Measurements from ENCODE around the gene SURF1.
"Not testable (repeated sequence)": the region's sequence is repeated elsewhere in the genome, so short reads cannot be mapped to it uniquely, and the experiment has no call there.

SURF1 gene, protein sequence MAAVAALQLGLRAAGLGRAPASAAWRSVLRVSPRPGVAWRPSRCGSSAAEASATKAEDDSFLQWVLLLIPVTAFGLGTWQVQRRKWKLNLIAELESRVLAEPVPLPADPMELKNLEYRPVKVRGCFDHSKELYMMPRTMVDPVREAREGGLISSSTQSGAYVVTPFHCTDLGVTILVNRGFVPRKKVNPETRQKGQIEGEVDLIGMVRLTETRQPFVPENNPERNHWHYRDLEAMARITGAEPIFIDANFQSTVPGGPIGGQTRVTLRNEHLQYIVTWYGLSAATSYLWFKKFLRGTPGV

DNA sequence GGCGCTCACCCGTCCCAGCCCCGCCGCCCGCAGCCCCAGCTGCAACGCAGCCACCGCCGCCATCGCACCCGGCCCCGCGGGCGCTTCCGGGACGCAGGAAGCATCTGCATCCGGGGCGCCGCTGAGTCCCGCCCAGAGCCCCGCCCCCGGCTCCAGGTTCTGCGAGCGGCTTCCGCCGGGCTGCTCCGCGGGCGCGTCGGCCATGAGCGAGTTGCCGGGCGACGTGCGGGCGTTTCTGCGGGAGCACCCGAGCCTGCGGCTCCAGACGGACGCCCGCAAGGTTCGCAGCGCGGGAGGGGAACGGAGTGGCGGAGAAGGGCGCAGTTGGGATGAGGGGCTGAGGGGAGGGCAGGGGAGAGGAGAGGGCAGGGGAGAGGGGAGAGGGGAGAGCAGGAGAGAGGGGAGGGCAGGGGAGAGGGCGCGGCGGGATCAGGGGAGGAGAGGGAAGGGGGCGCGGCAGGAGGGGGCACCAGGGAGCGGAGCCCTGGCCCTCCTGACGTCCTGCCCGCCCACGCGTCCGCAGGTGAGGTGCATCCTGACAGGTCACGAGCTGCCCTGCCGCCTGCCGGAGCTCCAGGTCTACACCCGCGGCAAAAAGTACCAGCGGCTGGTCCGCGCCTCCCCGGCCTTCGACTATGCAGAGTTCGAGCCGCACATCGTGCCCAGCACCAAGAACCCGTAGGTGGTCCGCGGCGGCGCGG, at the start of gene SURF1, which contains the start of gene SURF2:
Gene SURF1, minus strand, starts transcription at position 97 of the 701 bp plus-strand sequence. Its CDS starts 34 bp downstream, at position 63.
Gene SURF2, plus strand, starts transcription at position 160 of the 701 bp plus-strand sequence. Its CDS starts 43 bp downstream, at position 203.
- peak; percentile 80 for DNase-seq

DNA sequence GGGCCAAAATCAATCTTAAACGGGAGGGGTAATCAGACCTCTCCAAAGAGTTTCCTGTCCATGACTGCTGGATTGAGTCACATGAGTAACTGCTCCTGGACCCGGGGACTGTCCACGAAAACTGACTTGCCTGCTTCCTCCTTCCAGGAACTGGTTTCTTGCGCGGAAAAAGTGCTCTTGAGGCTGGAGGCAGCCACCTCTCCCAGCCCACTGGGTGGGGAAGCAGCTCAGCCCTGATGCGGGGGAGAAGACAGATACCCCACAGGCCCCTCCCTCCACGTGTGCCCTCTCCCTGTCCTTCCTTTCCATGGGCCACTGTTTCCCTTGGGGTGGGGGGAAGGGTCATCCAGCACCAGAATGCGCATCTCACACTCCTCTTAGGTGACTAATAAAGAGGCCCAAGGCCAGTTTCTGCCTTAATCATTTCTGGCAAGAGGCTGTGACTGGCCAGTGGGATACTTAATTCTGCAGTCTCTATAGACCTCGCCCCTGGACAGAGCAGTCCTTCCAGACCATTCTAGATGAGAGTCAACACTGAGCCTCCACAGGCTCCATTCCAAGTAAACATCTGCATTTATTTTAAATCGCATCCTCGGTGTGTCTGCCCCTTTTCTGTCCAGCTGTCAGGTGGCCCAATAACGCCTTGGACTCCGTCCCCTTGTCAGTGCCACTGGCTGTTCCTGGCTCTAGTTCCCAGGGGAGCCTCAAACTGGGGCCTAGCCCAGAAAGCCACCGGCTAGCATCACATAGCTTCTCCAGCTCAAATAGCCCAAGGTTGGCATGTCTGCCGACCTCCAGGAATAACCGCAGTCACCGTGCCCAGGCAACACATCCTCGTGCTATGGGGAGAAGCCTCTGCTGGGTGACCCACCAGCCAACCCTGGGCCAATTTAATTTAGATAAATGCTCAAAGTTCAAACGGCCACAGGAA, 49.5 kb upstream of the SURF1 start:
- DNase-seq = no peak

DNA sequence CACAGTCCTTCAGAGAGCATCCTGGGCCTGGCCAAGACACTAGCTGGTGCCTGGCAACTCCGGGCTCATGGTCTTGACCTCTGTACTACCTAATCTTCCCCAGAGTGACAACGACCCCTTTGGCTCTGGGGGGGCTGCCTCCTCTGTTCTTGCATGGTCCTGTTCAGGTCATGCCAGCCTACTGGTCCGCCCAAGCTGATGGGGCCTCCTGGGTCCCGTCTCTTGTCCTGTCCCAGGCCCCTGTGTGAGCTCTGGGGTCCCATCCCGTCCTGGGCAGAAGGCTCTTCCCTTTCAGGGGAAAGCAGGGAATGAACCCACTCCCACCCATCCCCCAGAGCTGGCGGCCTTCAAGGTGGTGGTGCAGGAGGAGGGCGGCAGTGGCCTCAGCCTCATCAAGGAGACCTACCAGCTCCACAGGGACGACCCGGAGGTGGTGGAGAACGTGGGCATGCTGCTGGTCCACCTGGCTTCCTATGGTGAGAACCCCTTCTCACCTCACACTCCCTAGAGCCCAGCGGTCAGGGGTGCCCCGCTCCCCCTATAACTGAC, 48.2 kb upstream of the SURF1 start:
- DNase-seq = no peak

DNA sequence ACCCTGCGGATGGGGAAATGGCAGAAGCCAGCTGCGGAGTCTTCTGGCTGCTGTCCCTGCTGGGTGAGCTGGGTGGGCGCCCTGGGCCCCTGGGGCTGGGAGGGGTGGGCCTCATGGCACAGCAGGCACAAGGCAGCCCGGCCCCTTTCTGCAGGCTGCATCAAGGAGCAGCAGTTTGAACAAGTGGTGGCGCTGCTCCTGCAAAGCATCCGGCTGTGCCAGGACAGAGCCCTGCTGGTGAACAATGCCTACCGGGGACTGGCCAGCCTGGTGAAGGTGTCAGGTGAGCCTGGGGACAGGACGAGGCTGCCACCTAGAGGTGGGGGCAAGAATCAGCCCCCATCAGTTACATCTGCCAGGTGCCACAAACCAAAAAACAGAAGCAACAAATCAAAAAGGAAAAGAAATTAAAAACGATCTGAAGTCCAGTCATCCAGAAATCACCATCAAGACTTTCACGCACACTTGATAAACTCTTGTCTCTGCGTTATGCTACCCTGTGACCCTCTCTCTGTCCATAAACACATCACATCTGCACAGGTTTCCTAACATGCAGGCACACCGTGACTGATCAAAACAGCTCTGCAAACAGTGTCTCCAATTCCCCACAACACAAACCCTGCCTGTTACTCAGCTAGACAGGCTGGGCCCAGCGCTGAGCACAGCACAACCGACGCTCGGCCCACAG, 47.6 kb upstream of the SURF1 start:
- no peak for DNase-seq

DNA sequence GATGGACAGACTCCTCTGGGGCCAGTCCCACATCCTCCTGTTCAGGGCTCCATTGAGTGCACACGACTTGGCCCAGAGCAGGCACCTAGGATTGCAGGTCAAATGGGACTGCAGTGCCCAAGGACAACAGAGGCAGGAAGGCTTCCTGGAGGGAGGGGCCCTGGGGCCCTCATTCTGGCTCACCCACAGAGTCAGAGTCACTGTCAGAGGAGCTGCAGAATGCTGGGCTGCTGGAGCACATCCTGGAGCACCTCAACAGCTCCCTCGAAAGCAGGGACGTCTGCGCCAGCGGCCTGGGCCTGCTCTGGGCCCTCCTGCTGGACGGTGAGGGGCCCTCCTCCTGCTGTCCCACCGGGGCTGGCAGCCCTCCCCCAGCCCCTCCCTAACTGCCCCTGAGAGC, 46.4 kb upstream of the SURF1 start:
- no peak for DNase-seq

DNA sequence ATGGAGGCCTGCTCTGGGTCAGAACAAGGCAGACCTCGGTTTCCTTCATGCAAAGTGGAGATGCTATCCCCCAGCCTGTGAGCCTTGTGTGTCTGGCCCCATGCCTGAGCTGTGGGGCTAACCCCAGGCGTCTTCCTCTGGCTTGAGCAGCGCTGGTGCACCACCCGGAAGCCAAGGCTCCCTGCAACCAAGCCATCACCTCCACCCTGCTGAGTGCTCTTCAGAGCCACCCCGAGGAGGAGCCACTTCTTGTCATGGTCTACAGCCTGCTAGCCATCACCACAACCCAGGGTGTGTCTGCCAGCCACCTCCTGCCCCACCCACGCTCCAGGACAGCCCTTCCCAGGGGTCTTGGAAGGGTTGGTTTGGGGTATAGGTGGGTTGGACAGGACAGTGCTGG, 45.3 kb upstream of the SURF1 start:
- no peak for DNase-seq

DNA sequence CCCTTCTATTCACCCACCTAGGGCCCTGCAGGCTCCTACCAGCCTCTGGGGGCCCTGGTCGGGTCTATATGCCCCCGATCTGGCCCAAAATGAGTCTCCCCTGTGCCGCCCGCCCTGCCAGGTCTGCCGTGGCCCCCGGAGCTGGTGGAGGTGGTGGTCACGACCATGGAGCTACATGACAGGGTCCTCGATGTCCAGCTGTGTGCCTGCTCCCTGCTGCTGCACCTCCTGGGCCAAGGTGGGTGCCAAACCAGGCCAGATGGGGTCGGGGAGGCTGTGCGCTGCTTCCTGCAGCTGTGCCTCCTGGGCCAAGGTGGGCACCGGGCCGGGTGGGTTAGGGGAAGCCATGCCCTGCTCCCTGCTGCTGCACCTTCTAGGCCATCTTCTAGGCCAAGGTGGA, 44.0 kb upstream of the SURF1 start:
- DNase-seq = no peak

DNA sequence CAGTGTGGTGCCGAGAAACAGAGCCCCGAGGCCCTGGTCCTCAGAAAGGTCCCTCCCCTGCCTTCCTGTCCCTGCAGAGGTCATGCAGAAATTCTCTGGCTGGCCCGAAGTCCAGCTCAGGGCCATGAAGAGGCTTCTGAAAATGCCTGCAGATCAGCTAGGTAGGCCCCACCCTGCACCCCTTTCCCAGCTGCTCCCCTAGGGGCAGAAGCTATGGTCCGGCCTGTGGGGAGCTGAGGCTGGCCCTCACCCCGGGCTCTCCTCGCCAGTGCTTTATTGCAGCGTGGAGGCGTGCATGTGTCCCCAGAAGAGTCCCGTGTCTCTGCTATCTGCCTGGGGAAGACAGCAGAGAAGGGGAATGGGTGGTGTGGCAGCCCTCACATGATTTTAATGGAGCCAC, 41.6 kb upstream of the SURF1 start:
- DNase-seq = no peak

DNA sequence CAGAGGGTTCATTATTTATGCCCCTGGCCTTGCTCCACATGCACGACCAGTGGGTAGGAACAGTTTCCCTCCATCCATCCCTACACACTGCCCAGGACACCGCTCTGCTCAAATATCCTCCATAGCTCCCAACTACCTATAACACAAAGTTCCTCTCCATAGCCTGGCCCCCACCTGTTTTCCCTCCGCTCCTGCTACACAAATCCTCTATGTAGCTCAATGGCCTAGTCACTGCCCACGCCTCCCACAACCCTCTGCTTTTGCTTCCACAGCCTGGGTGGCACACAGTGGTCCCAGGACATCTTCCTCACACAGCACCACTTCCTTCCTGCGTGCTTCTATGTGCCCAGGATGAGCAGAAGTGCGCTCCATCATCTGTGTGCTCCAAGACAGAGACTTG, 41.1 kb upstream of the SURF1 start:
- no peak for DNase-seq

DNA sequence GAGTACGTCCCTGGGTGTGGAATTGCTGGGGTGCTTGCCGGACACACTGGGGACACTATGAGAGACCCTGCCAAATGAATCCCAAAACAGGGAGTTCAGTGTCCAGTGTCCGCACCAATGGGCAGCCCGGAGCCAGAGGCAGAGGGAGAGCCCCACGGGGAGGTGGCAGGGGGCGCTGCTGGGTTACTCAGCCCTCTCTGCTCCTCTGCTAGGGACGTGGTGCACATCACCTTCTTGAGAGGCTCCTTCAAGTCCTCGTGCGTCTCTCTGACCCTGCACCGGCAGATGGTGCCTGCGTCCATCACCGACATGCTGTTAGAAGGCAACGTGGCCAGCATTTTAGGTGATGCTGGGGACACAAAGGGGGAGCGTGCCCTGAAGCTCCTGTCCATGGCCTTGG, 40.7 kb upstream of the SURF1 start:
- DNase-seq = no peak

DNA sequence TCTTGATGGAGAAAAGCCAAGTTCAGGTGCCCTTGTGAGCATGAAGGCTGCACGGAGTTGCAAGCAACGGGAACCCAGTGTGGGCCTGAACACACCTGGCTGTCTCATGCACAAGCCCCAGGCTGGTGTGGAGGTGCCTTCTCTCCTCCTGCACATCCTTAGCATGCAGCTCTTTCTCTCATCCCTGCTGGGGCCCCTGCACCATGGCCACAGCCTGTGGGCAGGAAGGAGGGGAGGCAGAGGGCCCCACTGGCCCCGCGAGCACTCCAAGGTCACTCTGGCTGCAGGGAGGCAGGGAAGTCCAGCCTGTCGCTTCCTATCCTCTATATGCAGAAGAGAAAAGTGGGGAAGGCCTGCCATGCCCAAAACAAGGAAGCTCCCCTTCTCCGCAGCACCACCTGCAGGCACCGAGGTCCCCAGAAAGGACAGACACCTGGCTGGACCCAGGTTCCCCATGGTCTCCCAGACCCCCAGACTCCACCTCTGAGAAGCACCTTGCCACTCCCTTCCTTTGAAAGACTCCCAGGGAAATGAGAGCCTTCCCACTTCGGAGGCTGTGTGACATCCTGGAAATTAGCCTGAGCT, 38.5 kb upstream of the SURF1 start:
- DNase-seq = no peak

DNA sequence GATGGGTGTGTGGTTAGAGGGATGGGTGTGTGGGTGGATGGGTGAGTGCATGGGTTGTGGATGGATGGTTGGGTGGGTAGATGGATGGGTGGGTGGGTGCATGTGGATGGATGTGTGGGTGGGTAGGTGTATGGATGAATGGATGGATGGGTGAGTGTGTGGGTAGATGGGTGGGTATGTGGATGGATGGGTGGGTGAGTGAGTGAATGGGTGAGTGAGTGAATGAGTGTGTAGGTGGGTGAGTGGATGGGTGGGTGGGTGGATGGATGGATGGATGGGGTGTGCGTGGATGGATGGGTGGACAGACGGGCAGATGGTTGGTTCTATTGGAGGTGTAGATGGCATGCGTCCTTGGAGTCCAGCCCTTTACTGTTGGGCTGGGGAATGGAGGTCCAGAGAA, 37.1 kb upstream of the SURF1 start:
- DNase-seq = no peak

DNA sequence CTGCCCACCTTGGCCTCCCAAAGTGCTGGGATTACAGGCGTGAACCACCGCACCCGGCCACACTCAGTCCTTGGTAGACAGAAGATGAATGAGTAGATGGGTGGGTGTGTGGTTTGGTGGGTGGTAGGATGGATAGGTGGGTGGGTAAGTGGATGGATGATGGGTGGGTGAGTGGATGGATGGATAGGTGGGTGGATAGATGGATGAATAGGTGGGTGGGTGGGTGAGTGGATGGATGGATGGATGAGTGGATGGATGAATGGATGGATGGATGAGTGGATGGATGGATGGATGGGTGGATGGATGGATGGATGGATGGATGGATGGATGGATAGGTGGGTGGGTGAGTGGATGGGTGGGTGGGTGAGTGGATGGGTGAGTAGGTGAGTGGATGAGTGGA, 36.0 kb upstream of the SURF1 start:
- DNase-seq = not testable (repeated sequence)

DNA sequence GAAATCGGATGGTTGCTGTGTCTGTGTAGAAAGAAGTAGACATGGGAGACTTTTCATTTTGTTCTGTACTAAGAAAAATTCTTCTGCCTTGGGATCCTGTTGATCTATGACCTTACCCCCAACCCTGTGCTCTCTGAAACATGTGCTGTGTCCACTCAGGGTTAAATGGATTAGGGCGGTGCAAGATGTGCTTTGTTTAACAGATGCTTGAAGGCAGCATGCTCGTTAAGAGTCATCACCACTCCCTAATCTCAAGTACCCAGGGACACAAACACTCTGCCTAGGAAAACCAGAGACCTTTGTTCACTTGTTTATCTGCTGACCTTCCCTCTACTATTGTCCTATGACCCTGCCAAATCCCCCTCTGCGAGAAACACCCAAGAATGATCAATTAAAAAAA, 35.2 kb upstream of the SURF1 start:
- DNase-seq = not testable (repeated sequence)

DNA sequence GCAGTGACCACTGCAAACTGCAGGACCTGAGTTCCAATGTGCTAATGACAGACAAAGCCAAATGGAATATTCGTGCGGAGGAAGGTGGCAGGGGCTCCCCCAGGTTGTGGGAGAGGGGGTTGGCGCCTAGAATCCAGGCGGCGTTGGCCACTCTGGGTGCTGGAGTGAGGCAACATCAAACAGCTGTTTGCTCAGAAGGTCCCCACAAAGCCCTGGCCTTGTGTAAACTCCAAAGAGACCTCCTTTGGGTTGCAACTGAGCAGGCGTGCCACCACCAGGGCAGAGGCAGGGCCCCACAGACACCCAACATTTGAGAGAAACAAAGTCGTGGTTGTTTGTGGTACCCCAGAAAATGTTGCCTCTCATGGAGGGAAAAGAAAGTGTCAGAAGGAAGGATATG, 34.4 kb upstream of the SURF1 start:
- DNase-seq = no peak

DNA sequence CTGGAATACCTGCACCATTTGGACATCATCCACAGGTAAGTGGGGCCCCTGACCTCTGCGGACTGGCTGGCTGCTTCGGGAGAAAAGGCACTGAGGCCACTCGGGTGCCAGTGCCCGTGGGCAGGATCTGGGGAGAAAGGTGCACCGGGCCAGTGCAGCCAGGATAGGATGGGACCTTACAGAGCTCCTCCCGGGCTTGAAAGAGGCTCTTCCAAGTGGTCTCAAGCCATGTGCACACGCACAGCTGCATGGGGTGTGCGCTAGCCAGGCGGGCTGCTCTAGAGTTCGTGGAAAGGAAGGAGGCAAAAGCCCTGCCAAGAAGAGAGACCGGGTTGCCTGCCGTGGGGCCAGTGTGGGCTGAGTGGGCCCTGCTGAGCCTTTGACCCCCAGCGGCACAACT, 33.3 kb upstream of the SURF1 start:
- DNase-seq = no peak

DNA sequence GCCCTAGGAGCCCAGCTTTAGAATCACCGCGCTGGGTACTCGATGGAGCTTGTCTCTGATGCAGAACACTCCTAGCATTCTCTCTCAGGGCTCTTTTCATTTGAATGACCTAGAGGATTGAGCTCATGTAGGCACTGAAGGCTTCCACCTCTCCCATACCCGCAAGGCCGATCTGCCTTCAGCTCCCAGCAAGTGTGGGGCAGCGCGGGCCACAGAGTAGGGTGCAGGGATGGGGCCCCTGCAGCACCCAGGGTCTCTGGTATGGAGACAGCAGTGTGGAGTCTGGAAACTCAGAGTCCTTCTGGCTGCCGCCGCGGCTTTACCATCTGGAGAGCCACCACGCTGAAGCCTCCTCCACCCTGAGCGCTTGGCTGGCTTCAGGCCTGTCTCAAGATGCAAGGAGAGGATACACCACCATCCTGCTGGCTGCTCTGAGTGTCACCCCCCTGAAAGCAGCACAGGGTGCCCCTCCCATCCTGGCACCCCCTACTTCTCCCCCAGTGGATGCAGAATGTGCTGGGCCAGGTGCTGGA, 32.8 kb upstream of the SURF1 start:
- DNase-seq = no peak

DNA sequence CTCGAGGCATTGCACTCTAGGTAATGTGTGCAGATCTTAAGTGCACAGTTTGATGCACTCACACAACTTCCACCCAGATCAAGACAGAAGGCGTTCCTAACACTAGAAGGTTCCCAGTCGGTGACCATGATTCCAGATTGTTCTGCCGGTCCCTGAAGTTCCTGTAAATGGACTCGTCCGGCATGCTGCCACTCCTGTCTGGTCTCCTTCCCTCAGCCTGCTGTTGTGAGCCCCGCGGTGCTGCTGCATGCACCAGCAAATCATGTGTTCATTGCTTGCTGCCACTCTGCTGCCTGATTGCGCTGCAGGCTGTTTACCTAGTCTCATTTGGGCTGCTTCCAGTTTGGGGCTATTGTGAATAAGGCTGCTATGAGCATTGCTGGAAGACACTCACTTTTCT, 31.4 kb upstream of the SURF1 start:
- DNase-seq = no peak

DNA sequence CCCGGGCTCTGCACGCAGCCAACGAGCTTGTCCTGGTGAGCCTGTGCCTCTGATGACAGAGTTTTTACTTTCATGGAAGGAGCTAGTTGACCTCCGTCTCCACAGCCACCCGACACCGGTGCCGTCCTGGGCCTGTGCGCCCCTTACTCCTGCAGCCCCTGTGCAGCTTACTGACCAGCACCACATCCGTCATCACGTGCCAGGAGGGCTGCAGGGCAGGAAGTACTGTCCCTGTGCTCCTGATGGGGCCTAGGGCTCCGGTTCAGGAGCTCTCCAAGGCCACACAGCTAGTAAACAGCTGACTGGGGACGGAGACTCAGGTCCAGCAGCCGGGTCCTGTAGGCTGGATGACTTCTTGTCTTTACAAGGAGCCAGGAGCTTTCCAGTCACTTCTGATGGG, 30.1 kb upstream of the SURF1 start:
- no peak for DNase-seq

DNA sequence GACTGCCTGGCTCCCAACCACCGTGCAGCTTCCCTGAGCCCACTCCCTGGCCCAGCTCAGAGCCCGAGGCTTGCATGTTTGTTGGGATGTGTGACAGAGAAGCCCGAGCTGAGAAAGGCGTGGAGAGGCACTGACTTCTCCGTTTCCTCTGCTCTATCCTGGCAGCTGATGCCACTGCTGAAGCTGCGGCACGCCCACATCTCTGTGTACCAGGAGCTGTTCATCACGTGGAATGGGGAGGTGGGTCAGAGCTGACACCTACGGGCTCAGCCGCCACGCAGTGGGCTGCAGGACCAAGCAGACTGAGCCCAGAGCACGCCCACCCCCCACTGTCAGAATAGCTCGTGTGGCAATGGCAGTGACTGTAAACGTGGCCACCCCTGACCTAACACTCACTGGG, 29.2 kb upstream of the SURF1 start:
- DNase-seq = no peak

DNA sequence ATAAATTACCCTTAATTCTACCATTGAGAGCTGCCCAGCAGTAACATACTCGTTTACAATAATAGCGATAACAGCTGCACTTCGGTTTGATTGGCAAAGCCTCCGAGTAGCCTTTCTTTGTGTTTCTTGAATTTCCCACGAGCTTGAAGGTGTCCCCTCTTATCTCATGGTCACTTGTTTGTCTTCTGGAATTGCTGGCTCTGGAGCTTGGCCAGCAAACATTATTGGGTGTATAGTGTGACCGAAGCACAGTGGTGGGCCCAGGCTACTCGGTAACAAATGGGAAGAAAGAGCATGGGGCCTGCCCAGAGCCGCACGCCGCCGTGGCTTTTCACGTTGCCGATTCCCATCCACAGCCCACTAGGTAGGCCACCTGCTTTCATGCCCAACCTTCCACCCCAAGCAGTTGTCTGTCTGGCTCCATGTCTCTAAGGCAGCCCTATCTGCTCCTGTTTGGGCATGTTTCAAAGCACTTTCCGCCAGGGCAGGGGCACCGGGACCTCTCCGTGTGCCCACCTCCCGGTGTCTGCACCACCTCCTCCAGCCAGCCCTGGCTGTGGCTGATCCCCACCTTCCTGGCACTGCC, 28.5 kb upstream of the SURF1 start:
- DNase-seq = no peak

DNA sequence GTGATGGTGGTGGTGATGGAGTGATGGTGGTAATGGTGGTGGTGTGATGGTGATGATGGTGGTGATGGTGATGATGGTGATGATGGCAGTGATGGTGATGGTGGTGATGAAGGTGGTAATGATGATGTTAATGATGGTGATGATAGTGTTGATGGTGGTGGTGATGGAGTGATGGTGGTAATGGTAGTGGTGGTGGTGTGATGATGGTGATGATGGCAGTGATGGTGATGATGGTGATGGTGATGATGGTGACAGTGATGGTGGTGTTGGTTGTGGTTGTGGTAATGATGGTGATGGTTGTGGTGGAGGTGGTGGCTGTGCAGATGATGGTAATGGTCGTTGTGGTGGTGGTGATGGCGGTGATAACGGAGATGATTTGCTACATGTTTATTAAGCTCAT, 27.2 kb upstream of the SURF1 start:
- no peak for DNase-seq

All from NCI-H1105 (cell line).